RKO (cell line): Measurements from ENCODE around the gene SGTA.

Source experiments
- DNase-seq: peaks from one replicate; pipeline ENCODE4 v3.0.0-alpha.2; 2016; ENCODE audit warnings: low spot score

Gene SGTA

DNA sequence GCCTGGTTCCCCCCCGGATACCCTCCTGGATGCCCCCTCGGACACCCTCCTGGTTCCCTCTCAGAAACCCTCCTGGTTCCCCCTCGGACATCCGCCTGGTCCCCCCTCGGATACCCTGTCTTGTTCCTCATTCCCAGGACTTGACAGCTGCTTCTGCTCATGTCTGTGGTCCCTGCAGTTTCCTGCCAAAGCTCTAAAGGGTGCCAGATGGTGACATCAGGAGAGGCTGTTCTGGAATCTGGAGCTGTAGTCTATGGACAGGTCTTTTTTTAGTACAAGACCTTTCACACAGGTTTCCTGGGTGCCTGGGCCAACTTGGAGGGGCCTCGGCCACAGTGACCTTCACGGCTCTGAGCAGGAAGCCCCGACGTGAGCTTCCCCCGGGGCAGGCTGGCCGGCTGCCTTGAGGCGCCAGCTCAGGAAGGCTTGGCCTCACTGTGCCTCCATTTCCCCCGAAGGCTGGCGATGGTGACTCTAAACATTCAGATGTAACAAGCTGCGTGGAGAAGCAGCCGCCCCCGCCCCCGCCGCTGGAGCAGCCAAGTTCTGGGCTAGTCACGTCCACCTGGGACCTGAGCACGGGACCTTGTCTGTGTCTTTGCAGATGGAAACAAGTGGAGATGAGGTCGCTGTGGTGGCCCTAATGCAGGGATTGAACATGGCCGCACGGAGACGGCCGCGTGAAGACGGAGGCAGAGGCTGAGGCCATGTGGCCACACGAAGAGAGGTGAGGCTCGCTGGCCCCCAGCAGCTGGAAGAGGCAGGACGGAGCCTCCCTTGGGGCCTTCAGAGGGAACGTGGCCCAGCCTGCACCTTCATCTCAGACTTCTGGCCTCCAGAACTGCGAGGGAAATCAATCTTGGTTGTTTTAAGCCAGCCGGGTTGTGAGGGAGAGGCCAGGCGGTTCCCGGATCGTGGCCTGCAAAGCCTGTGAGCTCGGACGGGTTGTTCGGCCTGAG is 12.7 kb downstream of the SGTA start:
- no peak for DNase-seq

DNA sequence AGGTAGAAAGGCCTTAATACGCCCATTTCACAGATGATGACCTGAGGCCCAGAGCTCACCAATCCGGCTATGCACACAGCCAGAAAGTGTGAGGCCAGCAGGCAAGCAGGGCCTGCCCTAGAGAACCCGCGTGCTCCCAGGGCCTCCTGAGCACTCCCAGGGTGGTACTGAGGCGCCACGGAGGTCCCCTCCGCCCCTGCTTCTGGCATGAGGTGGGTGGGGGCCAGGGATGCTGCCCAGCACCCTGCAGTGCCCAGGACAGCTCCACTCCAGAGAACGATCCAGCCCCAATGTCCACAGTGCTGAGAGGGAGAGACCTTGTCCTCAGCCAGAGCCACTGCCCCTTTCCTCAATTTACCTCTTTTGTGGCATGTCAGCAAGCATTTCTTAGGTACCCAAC is 13.9 kb downstream of the SGTA start:
- DNase-seq: no peak

DNA sequence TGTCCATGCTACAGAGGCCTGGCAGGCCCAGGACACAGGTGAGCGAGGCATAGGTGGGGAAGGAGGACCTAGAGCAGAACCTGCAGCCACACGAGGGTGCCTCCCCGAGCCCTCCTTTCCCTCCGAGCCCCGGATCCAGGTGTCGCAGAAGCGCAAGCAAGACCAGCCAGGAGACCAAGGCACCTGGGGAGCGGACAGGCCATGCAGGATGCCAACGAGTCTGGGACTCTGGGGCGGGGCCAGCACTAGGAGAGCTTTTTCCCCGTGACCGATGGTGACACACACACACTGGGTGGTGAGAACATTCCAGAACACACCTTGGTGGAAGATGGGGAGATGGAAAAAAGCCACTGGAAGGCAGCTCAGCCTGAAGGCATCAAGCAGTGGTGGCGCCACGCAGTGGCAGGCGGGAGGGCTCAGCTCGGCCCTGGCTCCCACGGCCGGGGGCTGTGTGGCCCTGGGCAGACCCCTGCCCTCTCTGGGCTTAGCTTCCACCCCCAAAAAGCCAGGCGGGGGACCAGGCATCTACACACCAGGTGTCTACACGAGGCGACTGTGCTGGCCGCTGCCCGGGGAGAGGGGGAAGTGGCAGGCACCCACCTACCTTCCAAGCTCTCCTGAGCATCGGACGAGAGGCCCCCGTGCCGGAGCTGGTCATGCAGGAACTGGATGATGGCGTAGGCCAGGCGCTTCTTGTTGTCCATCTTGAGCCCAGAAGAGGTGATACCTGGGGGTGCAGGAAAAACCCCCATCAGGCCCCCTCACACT is 14.5 kb downstream of the SGTA start:
- DNase-seq: no peak

DNA sequence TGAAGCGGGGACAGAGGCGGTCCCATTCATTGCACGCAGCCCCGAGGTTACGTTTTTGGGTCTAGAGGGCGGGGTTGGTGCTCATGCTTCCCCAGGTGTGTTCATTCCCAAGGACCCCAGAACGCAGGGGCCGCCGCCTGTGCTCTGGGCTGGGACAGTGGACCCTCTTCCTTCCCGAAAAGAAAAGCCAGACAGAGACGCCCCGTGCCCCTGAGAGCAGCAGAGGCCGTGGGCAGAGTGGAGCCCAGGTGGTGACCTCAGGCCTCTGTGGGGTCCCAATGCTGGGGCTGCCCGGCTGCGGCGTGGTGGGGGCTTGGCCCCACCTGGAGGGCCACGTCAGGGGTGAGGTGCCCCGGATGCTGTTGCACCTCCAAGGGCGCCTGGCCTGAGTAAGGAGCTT is 15.4 kb downstream of the SGTA start:
- DNase-seq: no peak

DNA sequence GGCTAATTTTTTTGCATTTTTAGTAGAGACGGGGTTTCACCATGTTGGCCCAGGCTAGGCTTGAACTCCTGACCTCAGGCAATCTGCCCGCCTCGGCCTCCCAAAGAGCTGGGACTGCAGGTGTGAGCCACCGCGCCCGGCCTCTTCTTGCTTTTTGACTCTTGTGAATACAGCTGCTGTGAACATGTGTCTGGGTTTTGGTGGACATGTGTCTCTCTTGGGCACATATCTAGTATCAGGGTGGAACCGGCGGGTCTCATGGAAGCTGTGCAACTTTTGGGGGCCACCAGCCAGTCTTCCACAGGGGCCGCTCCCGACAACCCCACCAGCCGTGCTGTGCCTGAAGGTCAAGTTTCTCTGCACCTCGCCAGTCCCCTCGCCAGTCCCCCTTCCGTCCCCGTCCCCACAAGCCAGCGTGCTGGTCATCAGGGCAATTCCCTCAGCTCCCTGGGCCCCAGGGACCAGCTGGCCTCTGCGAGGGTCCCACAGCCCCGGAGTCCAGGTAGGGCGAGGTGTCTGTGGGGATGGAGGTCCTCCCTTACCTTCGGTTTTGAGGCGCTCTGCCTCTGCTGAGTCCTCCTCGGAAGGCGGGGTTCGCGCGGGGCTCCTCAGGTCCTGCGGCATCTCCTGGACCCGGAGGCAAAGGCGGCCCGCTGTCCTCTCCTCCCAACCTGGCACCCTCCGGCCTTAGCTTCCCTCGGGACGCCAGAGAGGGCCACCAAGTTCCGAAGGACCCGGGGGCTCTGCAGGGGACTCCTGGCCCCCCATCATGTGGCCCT is 16.3 kb downstream of the SGTA start:
- no peak for DNase-seq

DNA sequence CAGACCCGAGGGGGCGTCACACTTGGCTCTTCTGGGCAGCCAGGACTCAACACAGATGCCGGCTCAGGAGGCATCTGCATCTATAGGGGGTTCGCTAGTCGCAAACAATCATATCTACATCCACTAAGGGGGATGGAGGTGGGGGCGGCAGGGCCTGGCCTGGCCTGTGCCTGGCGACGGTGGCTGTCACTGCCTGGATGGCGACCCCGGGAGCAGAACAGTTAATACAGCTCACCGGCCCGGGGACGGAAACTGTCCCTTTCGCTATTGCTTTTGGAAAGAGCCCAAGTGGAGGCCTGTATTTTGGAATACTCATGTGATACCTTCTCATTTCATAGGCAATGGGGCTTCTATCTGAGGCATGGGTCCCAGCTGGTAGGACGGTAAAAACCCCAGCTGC is 17.7 kb downstream of the SGTA start:
- DNase-seq: no peak

DNA sequence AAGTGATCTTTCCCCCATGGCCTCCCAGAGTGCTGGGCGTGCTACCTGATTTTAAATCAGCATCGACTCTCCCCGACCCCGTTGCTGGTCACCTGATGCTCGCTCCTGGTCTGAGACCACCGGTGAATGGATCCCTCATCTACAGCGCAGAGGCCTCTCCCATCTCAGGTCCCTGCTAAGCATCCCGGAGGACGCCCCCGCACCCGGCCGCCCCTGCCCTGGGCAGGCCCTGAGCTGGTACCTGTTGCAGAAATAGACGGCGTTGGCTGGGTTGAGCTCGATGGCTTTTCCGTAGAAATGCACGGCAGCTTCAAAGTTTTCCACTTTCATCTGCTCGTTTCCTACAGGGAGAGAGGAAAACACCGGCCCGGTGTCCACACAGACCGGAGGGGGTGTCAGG is 18.1 kb downstream of the SGTA start:
- no peak for DNase-seq

DNA sequence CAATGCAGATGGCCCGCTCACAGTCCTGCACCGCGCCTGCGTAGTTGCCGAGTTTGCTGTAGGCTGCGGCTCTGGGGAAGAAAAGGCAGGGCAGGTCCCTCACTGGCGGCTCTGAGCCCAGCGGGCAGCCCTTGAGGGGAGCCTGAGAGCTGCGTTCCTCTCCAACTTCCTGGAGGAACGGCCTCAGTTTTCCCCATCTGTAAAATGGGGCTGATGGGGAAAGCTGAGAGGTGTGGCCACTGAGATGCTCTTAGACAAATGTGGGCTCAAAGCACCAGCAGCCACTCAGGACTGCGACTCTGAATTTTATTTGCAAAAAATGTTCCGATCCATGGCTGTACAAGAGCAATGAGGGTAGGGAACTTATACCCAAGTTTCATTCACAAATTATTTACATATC is 19.4 kb downstream of the SGTA start:
- no peak for DNase-seq

DNA sequence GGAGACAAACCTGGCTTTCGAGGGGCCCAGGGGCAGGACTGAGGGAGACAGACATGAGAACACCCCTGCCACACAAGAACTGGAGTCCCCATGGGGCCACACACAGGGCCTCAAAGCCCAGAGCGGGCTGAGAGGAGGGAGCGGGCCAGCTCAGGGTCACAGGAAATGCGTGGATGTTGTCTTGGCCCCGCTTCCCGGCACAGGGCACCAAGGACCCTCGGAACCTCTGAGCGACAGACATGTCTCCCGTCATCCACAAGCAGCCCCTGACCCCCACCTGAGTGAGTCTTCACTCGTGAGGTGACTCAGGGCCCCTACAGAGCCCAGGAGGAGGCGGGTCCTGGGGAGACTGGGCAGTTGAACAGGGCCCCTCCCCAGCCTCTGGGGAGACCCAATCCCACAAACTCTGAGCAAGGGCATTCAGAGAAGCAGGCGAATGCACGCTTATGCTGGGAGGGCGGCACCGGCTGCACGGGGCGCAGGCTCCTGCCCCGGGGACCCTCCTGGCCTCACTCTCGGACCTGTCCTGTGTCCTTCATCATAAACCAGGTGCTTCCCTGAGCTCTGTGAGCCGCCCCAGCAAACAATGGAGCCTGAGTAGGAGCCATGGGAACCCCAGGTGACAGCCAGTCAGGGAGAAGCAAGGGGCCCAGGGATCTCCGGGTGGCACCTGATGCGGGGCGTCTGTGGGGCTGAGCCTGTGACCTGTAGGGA is 20.1 kb downstream of the SGTA start:
- no peak for DNase-seq

DNA sequence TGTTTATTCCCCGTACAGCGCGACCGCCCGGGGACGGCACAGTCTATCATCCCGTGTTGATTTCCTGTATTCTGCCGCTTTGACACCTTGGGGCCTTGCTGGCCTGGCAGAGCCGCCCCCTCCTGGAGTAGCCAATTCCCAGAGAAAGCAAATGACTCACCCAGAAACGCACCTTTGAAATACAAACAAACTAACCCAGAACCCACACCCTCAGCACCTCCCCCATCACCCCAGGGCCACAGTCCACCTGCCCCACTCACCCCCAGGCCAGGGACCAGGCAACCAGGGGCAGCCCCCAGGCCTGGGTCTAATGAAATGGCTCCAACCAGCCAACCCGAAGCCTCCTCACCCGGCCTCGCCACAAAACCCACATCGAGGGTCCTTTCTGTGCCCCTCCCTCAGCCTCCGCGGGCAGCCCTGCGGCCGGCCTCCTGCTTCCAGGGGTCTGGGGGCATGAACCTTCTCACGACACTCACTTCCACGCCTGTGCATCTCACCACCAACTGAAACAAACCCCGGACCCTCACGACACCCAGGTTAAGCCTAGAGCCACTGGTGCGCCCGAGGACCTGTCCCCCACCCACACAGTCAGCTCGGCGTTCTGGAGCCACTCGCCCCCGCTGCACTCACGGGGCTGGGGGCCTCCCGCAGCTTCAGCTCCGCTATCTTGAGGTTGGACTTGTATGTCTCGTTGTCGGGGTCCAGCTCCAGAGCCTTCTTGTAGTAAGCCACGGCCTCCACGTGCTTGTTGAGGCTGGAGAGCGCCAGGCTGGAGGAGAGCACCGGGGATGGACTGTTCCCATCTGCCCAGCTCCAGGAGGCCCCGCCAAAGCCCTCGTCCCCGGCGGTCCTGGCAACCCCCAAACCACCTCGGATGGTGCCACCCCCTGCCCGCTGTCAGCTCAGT is 20.9 kb downstream of the SGTA start:
- DNase-seq: no peak

DNA sequence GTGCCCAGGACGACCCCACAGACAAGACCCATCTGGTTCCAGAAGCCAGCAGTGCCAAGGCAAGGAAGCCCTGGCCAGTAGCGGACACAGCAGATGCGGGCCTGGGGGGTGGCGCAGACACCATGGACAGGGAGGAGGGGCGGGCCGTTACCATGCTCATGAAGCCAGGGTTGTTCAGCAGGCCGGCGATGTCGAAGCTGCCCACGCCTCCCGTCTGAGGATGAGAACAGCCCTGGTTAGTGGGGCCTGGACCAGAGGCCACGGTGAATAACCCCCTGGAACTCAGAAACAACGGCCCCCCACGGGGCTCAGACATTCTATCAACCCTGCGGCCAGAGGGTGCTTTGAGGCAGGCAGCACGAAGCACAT is 21.8 kb downstream of the SGTA start:
- no peak for DNase-seq

DNA sequence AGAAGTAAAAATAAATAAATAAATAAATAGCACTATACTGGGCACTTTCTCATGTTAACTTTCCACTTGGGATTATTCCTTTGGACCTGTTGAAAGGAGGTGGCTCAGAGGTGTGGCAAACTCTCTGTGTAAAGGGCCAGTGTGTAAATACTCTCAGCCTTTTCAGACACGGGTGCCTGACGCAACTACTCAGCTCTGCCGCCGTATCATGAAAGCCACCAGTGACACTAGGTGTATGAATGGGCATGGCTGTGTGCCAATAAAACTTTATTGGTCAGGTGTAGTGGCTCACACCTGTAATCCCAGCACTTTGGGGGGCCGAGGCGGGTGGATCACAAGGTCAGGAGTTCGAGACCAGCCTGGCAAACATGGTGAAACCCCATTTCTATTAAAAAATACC is 23.1 kb downstream of the SGTA start:
- no peak for DNase-seq

DNA sequence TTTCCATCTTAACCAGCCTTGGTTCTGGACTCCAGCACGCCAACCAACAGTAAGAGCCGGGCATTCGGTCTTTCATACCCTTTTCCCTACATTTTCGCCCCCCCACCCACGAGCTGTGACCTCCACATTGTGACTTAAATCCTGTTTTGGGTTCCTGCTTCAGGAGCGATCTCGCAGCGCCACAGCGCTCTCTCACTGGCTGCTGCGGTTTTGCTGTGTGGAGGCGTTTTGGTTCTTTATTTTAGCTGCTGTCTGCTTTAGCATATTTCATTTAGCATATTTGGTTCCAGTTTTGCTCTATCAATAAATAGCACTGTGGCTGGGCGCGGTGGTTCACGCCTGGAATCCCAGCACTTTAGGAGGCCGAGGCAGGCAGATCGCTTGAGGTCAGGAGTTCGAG is 23.7 kb downstream of the SGTA start:
- no peak for DNase-seq

DNA sequence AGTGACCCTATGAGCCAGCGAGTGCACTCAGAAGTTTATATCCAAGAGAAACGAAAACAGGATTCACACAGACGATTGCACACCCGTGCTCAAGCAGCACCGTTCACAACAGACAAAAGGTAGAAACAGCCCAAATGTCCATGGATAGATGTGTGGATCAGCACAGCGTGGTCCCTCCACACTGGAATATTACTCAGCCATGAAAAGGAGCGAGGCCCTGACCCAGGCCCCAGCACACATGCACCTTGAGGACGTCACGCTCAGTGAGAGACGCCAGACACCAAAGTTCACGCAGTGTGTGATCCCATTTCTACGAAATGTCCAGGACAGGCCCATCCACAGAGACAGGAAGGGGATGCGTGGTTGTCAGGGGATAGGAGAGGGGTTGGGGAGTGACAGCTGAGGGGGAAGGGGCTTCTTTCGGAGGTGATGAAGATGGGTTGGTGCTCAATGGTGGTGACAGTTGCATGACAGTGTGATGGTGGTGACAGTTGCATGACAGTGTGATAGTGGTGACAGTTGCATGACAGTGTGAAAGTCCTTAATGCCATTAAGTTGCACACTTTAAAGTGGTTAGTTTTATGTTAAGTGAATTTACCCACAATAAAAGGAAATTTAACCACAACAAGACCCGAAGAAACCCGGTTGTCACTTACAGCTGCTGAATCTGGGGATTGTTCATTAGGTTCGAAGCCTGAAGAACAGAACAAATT is 24.3 kb downstream of the SGTA start:
- DNase-seq: no peak

DNA sequence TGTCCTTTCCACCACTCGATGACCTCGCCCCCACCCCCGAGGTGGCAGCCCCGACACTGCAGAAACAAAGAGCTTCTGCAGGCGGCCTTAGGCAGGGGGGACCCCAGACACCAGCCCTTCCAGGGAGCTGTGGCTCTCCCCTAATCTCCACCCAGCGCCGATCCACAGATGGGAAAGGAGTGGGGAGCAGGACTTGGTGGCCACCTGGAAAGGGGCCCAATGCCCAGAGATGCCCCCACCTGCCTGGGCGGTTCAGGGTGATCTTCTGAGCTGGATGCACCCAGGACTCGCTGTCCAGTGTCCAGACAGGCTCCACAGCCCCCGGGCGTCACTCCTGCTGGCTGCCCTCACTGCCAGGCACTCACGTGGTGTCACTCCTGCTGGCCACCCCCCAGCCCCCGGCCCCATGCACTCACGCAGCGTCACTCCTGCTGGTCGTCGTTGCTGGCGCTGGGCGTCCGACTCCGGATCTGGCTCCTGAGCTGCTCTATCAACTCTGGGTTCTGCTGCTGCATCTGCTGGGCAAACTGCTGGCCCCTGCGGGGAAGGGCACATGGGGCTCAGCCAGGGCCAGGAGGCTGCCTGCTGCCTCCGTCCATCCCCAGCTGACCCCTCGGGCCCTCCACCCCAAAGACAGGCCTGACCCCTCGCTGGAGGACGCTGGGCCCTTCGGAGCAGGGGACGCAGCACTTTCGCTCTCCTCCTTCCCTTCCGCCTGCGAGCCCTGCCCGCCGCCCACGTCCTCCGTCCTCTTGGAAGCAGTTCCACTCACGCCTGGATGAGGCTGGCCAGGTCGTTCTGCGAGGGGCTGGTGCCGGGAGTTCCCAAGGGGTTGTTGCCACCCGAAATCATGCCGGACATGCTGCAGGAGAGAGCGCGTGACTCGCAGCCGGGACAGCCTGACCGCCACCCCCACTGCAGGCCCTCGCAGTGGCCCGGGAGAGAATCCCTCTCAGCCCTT is 25.9 kb downstream of the SGTA start:
- no peak for DNase-seq

DNA sequence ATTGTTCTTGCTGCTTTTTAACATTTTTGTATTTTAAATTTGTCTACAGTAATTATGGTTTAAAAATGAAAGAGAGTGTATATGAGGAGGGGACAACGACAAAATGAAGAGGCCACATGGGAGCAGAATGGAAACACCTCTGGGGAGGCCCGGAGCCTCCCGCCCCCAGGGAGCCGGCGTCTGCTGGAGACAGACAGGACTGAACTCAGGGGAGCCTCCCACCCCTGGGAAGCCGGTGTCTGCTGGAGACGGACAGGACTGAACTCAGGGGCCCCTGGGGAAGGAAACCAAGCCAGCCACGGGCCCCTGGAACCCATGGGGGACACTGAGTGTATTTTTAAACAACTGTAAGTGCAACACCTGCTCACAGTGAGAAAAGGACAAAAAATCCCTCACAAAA is 26.6 kb downstream of the SGTA start:
- no peak for DNase-seq

DNA sequence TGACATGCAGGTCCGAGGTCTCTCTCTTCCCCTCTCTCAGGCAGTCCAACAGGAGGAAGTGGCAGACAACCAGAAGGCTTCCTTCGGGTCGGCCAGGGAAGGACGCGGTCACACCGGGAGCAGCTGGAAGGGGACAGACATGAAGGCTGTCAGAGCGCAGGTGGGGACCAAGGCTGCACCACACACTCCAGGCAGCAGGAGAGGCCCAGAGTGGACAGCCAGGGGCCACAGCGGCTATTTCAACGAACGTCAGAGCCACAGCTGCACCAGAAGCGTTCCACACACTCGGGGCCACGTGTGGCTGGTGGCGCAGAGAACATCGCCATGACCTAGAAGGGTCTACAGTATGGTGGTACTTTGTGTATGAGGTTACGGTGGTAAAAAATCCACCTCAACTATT is 27.3 kb downstream of the SGTA start:
- no peak for DNase-seq

DNA sequence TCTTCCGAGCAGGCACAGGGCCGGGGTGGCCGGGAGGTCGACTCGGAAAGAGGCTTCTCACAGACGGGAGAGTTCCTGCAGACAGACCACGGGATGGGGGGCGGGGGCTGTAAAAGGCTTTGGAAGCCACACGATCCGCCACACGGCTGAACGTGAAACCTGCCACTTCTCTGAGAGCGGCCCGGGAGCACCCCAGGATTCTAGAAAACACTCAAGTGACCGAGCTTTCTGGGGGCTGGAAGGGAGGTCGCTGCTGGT is 27.7 kb downstream of the SGTA start:
- DNase-seq: no peak

DNA sequence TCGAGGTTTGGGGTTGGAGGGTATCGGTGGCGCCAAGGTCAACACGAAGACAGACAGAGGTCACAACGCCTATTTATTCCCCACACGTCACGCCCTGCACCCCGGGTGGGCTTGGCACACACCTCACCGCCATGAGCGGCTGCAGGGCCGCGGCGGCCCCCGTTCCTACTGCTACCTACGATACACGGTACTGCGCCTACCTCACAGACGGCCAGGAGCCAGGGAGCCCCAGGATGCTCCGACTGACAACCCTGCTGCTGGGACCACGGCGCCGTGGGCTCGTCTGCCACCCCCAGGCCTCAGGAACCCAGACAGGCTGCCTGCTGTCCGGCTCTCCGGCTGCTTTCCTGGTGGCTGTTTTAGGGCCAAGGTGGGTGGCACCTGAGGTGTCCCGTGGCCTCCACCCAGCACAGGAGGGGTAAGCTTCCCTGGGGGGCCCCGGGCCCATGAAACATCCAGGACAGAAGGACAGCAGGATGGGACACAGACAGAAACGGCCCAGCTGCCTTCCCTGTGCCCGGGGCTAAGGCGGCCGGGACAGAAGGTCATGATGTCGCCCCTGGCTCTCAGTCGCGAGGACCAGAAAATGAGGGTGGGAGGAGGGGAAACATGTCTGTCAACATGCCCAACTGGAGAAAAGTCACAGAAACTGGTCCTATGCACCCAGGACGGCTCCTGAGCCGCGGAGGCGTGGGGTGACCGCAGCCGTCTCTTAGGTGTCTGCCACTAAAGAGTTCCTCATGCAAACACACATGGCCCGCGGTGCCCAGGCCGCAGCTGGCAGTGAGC is 28.2 kb downstream of the SGTA start:
- DNase-seq: no peak
